Subcutaneous abdominal adipose tissue (tissue), 5 donors: ENCODE results near the gene LSAMP.
"Not testable (repeated sequence)": the region's sequence is repeated elsewhere in the genome, so short reads cannot be mapped to it uniquely, and the experiment has no call there.

Experiments
- H3K27ac ChIP-seq: one replicate; pipeline ENCODE4 v1.7.0; 2013; ENCODE audit warnings: low read depth, mild to moderate bottlenecking, inconsistent platforms, low read length, moderate library complexity
- H3K27me3 ChIP-seq, 5 donors: one replicate each; pipeline ENCODE4 v1.7.0; 2013; ENCODE audit warnings: low read length in 5 of 5, inconsistent platforms in 1 of 5; ENCODE audit not compliant: control insufficient read depth in 5 of 5, insufficient read depth in 4 of 5
- H3K36me3 ChIP-seq, 5 donors: one replicate each; pipeline ENCODE4 v1.7.0; 2013; ENCODE audit warnings: low read length in 5 of 5; ENCODE audit not compliant: control insufficient read depth in 5 of 5, insufficient read depth in 5 of 5
- H3K4me1 ChIP-seq, 5 donors: one replicate each; pipeline ENCODE4 v1.7.0; 2013; ENCODE audit warnings: low read length in 5 of 5, mild to moderate bottlenecking in 3 of 5, moderate library complexity in 1 of 5; ENCODE audit not compliant: control insufficient read depth in 5 of 5, insufficient read depth in 5 of 5
- H3K4me3 ChIP-seq, 5 donors: one replicate each; pipeline ENCODE4 v1.7.0; 2013; ENCODE audit warnings: low read length in 5 of 5, low read depth in 1 of 5
- H3K9ac ChIP-seq, 5 donors: one replicate each; pipeline ENCODE4 v1.7.0; 2013; ENCODE audit warnings: low read length in 5 of 5, mild to moderate bottlenecking in 4 of 5, moderate library complexity in 3 of 5
- H3K9me3 ChIP-seq, 5 donors: one replicate each; pipeline ENCODE4 v1.7.0; 2013; ENCODE audit warnings: low read length in 5 of 5; ENCODE audit not compliant: control insufficient read depth in 5 of 5
- donor health status: healthy.
- donor health status: healthy.
- donor health status: healthy.
- donor health status: healthy.
- donor health status: healthy.

Gene LSAMP

GRCh38 chr3:116077059-116077458, 368.2 kb downstream of the LSAMP start:
- no peaks in the 10 kb centered on the region for H3K4me1 ChIP-seq
- H3K36me3 ChIP-seq, result no peaks in the 10 kb centered on the region
- no peak overlapping the region for H3K27ac ChIP-seq
- no peak overlapping the region for H3K4me3 ChIP-seq
- H3K27me3 ChIP-seq, result no peaks in the 10 kb centered on the region
- H3K9me3 ChIP-seq, result no peaks in the 10 kb centered on the region
- H3K9ac ChIP-seq, result no peak overlapping the region

- not testable (repeated sequence) for H3K9me3 ChIP-seq, H3K27ac ChIP-seq, H3K4me1 ChIP-seq, H3K9ac ChIP-seq, H3K36me3 ChIP-seq, H3K27me3 ChIP-seq, H3K4me3 ChIP-seq
Measured at GRCh38 chr3:116070516-116071278, 374.6 kb downstream of the LSAMP start.

- H3K9ac ChIP-seq, result no peak overlapping the region
- H3K27ac ChIP-seq, result no peak overlapping the region
- H3K4me3 ChIP-seq, result no peak overlapping the region
- no peaks in the 10 kb centered on the region for H3K4me1 ChIP-seq
- no peaks in the 10 kb centered on the region for H3K36me3 ChIP-seq
- no peaks in the 10 kb centered on the region for H3K27me3 ChIP-seq
- no peaks in the 10 kb centered on the region for H3K9me3 ChIP-seq
Measured at GRCh38 chr3:116070061-116070460, 375.2 kb downstream of the LSAMP start.

GRCh38 chr3:116069024-116069423, 376.3 kb downstream of the LSAMP start:
- Histone ChIP-seq H3K4me1 (no peaks in the 10 kb centered on the region), H3K4me3 (no peak overlapping the region)

GRCh38 chr3:116067326-116067725, 378.0 kb downstream of the LSAMP start:
- H3K27me3 ChIP-seq, result no peaks in the 10 kb centered on the region
- H3K36me3 ChIP-seq, result no peaks in the 10 kb centered on the region
- H3K9me3 ChIP-seq, result no peaks in the 10 kb centered on the region

More at GRCh38 chr3:116069024-116069423, 376.3 kb downstream of the LSAMP start:
- Histone ChIP-seq H3K27me3 (no peaks in the 10 kb centered on the region), H3K9ac (no peak overlapping the region), H3K27ac (no peak overlapping the region), H3K9me3 (no peaks in the 10 kb centered on the region), H3K36me3 (no peaks in the 10 kb centered on the region)

GRCh38 chr3:116065501-116065900, 379.8 kb downstream of the LSAMP start:
- no peak overlapping the region for H3K4me3 ChIP-seq
- no peaks in the 10 kb centered on the region for H3K9me3 ChIP-seq
- H3K4me1 ChIP-seq, result no peaks in the 10 kb centered on the region
- H3K9ac ChIP-seq, result no peak overlapping the region
- no peaks in the 10 kb centered on the region for H3K27me3 ChIP-seq
- no peaks in the 10 kb centered on the region for H3K36me3 ChIP-seq
- H3K27ac ChIP-seq, result no peak overlapping the region

More at GRCh38 chr3:116067326-116067725, 378.0 kb downstream of the LSAMP start:
- Histone ChIP-seq H3K4me1 (no peaks in the 10 kb centered on the region), H3K4me3 (no peak overlapping the region), H3K27ac (no peak overlapping the region), H3K9ac (no peak overlapping the region)

- Histone ChIP-seq H3K36me3 (no peaks in the 10 kb centered on the region), H3K27ac (no peak overlapping the region), H3K9ac (no peak overlapping the region), H3K4me3 (no peak overlapping the region), H3K4me1 (no peaks in the 10 kb centered on the region), H3K9me3 (no peaks in the 10 kb centered on the region), H3K27me3 (no peaks in the 10 kb centered on the region)
Measured at GRCh38 chr3:116064646-116065045, 380.6 kb downstream of the LSAMP start.

- H3K4me1 ChIP-seq, result no peaks in the 10 kb centered on the region
- H3K27ac ChIP-seq, result no peak overlapping the region
- H3K27me3 ChIP-seq, result no peaks in the 10 kb centered on the region
- H3K4me3 ChIP-seq, result no peak overlapping the region
- no peak overlapping the region for H3K9ac ChIP-seq
- no peaks in the 10 kb centered on the region for H3K9me3 ChIP-seq
- no peaks in the 10 kb centered on the region for H3K36me3 ChIP-seq
Measured at GRCh38 chr3:116059421-116060096, 385.7 kb downstream of the LSAMP start.

GRCh38 chr3:116058844-116059243, 386.4 kb downstream of the LSAMP start:
- H3K9ac ChIP-seq, result no peak overlapping the region
- H3K4me1 ChIP-seq, result no peaks in the 10 kb centered on the region
- no peaks in the 10 kb centered on the region for H3K27me3 ChIP-seq
- H3K27ac ChIP-seq, result no peak overlapping the region
- no peaks in the 10 kb centered on the region for H3K9me3 ChIP-seq
- no peaks in the 10 kb centered on the region for H3K36me3 ChIP-seq
- no peak overlapping the region for H3K4me3 ChIP-seq

GRCh38 chr3:116057400-116058006, 387.8 kb downstream of the LSAMP start:
- H3K27ac ChIP-seq, result no peak overlapping the region
- no peaks in the 10 kb centered on the region for H3K36me3 ChIP-seq
- no peak overlapping the region for H3K4me3 ChIP-seq
- H3K9ac ChIP-seq, result no peak overlapping the region
- no peaks in the 10 kb centered on the region for H3K27me3 ChIP-seq
- H3K4me1 ChIP-seq, result no peaks in the 10 kb centered on the region
- no peaks in the 10 kb centered on the region for H3K9me3 ChIP-seq
